Neuronal stem cell (in vitro differentiated cells): ENCODE measurements around the gene ACVR1B.

Experiments used
- DNase-seq: peaks from one replicate; pipeline ENCODE4 v3.0.0-alpha.2; 2013; ENCODE audit warnings: low spot score
- H2AFZ ChIP-seq: one replicate; pipeline ENCODE4 v1.6.1; 2013; ENCODE audit warnings: mild to moderate bottlenecking, low read length, inconsistent platforms
- H2AK5ac ChIP-seq: 2 replicates; pipeline ENCODE4 v1.6.1; 2013; ENCODE audit warnings: low read depth, mild to moderate bottlenecking, inconsistent platforms, low read length, moderate library complexity, mixed read lengths
- H2BK120ac ChIP-seq: 2 replicates; pipeline ENCODE4 v1.6.1; 2013; ENCODE audit warnings: low read depth, mild to moderate bottlenecking, inconsistent platforms, low read length, moderate library complexity, mixed read lengths
- H2BK12ac ChIP-seq: one replicate; pipeline ENCODE4 v1.6.1; 2013; ENCODE audit warnings: low read length, inconsistent platforms
- H2BK15ac ChIP-seq: 2 replicates; pipeline ENCODE4 v1.6.1; 2013; ENCODE audit warnings: mild to moderate bottlenecking, low read length, inconsistent platforms, mixed read lengths
- H2BK5ac ChIP-seq: one replicate; pipeline ENCODE4 v1.6.1; 2013; ENCODE audit warnings: inconsistent platforms, mild to moderate bottlenecking, low read length, moderate library complexity
- H3K14ac ChIP-seq: one replicate; pipeline ENCODE4 v1.6.1; 2013; ENCODE audit warnings: low read length, inconsistent platforms
- H3K18ac ChIP-seq: 2 replicates; pipeline ENCODE4 v1.6.1; 2013; ENCODE audit warnings: low read length, inconsistent platforms
- H3K23ac ChIP-seq: 2 replicates; pipeline ENCODE4 v1.6.1; 2013; ENCODE audit warnings: low read depth, mild to moderate bottlenecking, mixed read lengths, low read length, inconsistent platforms; ENCODE audit not compliant: poor library complexity
- H3K27ac ChIP-seq: replicated peaks from 3 replicates; pipeline ENCODE4 v1.5.1; 2013; ENCODE audit warnings: low read length, inconsistent platforms
- H3K27me3 ChIP-seq, 3 experiments: 2 replicates each; pipeline ENCODE4 v1.6.1; 2013; ENCODE audit warnings: low read length in 3 of 3, mild to moderate bottlenecking in 2 of 3, inconsistent platforms in 1 of 3, low read depth in 1 of 3, mixed read lengths in 1 of 3, moderate library complexity in 1 of 3; ENCODE audit not compliant: control insufficient read depth in 3 of 3, insufficient read depth in 3 of 3
- H3K36me3 ChIP-seq, 2 donors: replicated peaks in 1 of 2; 2 replicates each; pipeline ENCODE4 v1.6.1; 2013; ENCODE audit warnings: low read length in 2 of 2; ENCODE audit not compliant: control insufficient read depth in 2 of 2, insufficient read depth in 2 of 2
- H3K4ac ChIP-seq: 2 replicates; pipeline ENCODE4 v1.6.1; 2013; ENCODE audit warnings: inconsistent platforms, mild to moderate bottlenecking, low read length, moderate library complexity
- H3K4me1 ChIP-seq, 2 donors: 1 replicate in 1 of 2; 2 replicates in 1 of 2; pipeline ENCODE4 v1.6.1; 2013; ENCODE audit warnings: low read length in 2 of 2, low read depth in 1 of 2; ENCODE audit not compliant: control insufficient read depth in 2 of 2, insufficient read depth in 1 of 2
- H3K4me2 ChIP-seq: one replicate; pipeline ENCODE4 v1.6.1; 2013; ENCODE audit warnings: mild to moderate bottlenecking, low read length, inconsistent platforms; ENCODE audit not compliant: insufficient read depth, poor library complexity, severe bottlenecking
- H3K4me3 ChIP-seq, 2 donors: 2 replicates each; pipeline ENCODE4 v1.5.1; 2013; ENCODE audit warnings: low read length in 2 of 2, mild to moderate bottlenecking in 2 of 2, inconsistent platforms in 1 of 2, moderate library complexity in 1 of 2
- H3K79me1 ChIP-seq: one replicate; pipeline ENCODE4 v1.6.1; 2013; ENCODE audit warnings: low read depth, mild to moderate bottlenecking, inconsistent platforms, low read length, moderate library complexity
- H3K9ac ChIP-seq: one replicate; pipeline ENCODE4 v1.6.1; 2013; ENCODE audit warnings: mild to moderate bottlenecking, low read depth, low read length, inconsistent platforms; ENCODE audit not compliant: poor library complexity
- H3K9me3 ChIP-seq, 2 donors: replicated peaks in 1 of 2; 2 replicates each; pipeline versions ENCODE3 to v1.6.1; 2013; ENCODE audit warnings: low read length in 2 of 2, mild to moderate bottlenecking in 2 of 2, inconsistent platforms in 1 of 2, low read depth in 1 of 2, mixed read lengths in 1 of 2, moderate library complexity in 1 of 2; ENCODE audit not compliant: control insufficient read depth in 2 of 2, insufficient read depth in 1 of 2
- H4K8ac ChIP-seq: one replicate; pipeline ENCODE4 v1.6.1; 2013; ENCODE audit warnings: low read depth, mild to moderate bottlenecking, inconsistent platforms, low read length, moderate library complexity
- H4K91ac ChIP-seq: one replicate; pipeline ENCODE4 v1.6.1; 2013; ENCODE audit warnings: low read length, low read depth, mild to moderate bottlenecking, inconsistent platforms; ENCODE audit not compliant: poor library complexity
- WGBS, 2 donors: extraction: QIAGEN DNeasy Blood & Tissue Kit; methylation state at CpG; one replicate each; pipeline ENCODE4 v1.1.7; 2013; ENCODE audit warnings: missing lambda C conversion rate in 2 of 2, mixed read lengths in 1 of 2; ENCODE audit not compliant: insufficient read length in 2 of 2, insufficient replicate concordance in 1 of 2; ENCODE audit errors: extremely low coverage in 2 of 2; 5-methylcytosine and 5-hydroxymethylcytosine counted together

Gene ACVR1B

DNA sequence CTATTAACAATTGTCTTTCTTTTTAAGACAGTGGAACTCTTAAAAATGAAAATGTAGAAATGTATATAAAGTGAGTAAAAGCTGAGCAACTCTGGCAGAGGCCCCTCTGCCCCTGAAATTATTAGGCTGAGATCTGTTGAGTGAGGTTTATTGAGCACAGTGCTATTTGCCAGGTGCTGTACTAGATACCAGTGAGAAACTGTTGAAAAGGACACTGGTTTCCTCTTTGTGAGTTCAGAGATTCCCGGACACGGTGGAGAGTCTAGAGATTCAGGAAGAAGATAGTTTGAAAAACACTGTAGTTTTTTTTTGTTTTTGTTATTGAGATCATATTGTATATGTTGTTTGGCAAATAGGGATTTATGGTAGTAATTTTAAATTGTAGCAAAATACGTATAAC, 11.2 kb downstream of the ACVR1B start:
- peaks cover 1 to 75% of the 10 kb centered on the region in 2 donors for H3K36me3 ChIP-seq
- peaks cover 0 to 30% of the 10 kb centered on the region in 2 donors for H3K9me3 ChIP-seq
- no peak overlapping the region for H3K18ac ChIP-seq
- no peak overlapping the region for H3K9ac ChIP-seq
- no peak overlapping the region for H2BK5ac ChIP-seq
- no peak overlapping the region for H3K4me2 ChIP-seq
- no peak overlapping the region for H3K4ac ChIP-seq
- H2BK15ac ChIP-seq = no peak overlapping the region
- H2BK12ac ChIP-seq = no peak overlapping the region
- H4K8ac ChIP-seq = no peak overlapping the region
- DNase-seq = no peak
- H3K27ac ChIP-seq = no peak overlapping the region
- no peak overlapping the region for H3K23ac ChIP-seq
- H3K4me3 ChIP-seq = no peak overlapping the region
- no peak overlapping the region for H2AK5ac ChIP-seq
- H4K91ac ChIP-seq = no peak overlapping the region
- no peaks in the 10 kb centered on the region for H3K27me3 ChIP-seq
- no peaks in the 10 kb centered on the region for H3K4me1 ChIP-seq
- no peak overlapping the region for H3K14ac ChIP-seq
- H3K79me1 ChIP-seq = peaks cover 6% of the 10 kb centered on the region
- no peak overlapping the region for H2AFZ ChIP-seq
- no peak overlapping the region for H2BK120ac ChIP-seq
- WGBS, 2 donors = no CpG with 5 or more reads among the region's 3 CpGs

- Histone ChIP-seq H3K36me3 (peaks cover 1 to 78% of the 10 kb centered on the region in 2 donors), H3K14ac (no peak overlapping the region), H2BK12ac (no peak overlapping the region), H3K4me3 (no peak overlapping the region), H3K4me2 (no peak overlapping the region), H3K4me1 (no peaks in the 10 kb centered on the region), H2BK5ac (no peak overlapping the region), H3K18ac (no peak overlapping the region), H3K9ac (no peak overlapping the region), H3K4ac (no peak overlapping the region), H2AK5ac (no peak overlapping the region), H4K91ac (no peak overlapping the region), H2BK15ac (no peak overlapping the region), H2AFZ (no peak overlapping the region), H2BK120ac (no peak overlapping the region), H4K8ac (no peak overlapping the region), H3K79me1 (peaks cover 5% of the 10 kb centered on the region), H3K9me3 (peaks cover 0 to 30% of the 10 kb centered on the region in 2 donors), H3K23ac (no peak overlapping the region), H3K27me3 (no peaks in the 10 kb centered on the region), H3K27ac (no peak overlapping the region)
- WGBS, 2 donors = no CpG with 5 or more reads among the region's 4 CpGs
- no peak for DNase-seq
Measured at GRCh38 chr12:51963477-51963876, 12.0 kb downstream of the ACVR1B start.

DNA sequence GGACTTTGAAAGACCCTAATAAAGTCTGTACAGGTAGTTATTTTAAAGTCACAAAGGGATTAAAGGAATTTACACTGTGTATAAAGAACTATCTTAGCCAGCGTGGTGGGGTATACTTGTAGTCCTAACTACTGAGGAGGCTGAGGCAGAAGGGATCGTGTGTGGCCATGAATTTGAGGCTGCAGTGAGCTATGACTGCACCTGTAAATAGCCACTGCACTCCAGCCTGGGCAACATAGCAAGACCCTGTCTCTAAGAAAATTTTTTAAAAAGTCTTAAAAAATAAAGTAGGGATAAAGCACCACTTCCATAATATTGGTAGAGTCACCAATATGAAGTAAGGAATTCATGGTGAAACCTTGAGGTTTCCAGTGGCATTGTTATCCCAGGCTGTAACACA, 18.1 kb downstream of the ACVR1B start:
- no peak overlapping the region for H4K8ac ChIP-seq
- peaks cover 3% of the 10 kb centered on the region for H3K79me1 ChIP-seq
- no peak for DNase-seq
- H3K23ac ChIP-seq = no peak overlapping the region
- H3K4me3 ChIP-seq = no peak overlapping the region
- H2AFZ ChIP-seq = no peak overlapping the region
- no peak overlapping the region for H3K4me2 ChIP-seq
- no peak overlapping the region for H2BK12ac ChIP-seq
- no peak overlapping the region for H3K18ac ChIP-seq
- peaks cover 2 to 14% of the 10 kb centered on the region in 2 donors for H3K9me3 ChIP-seq
- H2BK120ac ChIP-seq = no peak overlapping the region
- peaks cover 0 to 44% of the 10 kb centered on the region in 2 donors for H3K36me3 ChIP-seq
- no peak overlapping the region for H3K27ac ChIP-seq
- no peak overlapping the region for H2BK5ac ChIP-seq
- H3K4me1 ChIP-seq = peaks cover 6 to 7% of the 10 kb centered on the region in 2 donors
- no CpG with 5 or more reads among the region's 2 CpGs for WGBS, 2 donors
- no peak overlapping the region for H3K14ac ChIP-seq
- H3K4ac ChIP-seq = no peak overlapping the region
- no peak overlapping the region for H2BK15ac ChIP-seq
- no peak overlapping the region for H2AK5ac ChIP-seq
- H3K9ac ChIP-seq = no peak overlapping the region
- no peak overlapping the region for H4K91ac ChIP-seq
- H3K27me3 ChIP-seq = no peaks in the 10 kb centered on the region

DNA sequence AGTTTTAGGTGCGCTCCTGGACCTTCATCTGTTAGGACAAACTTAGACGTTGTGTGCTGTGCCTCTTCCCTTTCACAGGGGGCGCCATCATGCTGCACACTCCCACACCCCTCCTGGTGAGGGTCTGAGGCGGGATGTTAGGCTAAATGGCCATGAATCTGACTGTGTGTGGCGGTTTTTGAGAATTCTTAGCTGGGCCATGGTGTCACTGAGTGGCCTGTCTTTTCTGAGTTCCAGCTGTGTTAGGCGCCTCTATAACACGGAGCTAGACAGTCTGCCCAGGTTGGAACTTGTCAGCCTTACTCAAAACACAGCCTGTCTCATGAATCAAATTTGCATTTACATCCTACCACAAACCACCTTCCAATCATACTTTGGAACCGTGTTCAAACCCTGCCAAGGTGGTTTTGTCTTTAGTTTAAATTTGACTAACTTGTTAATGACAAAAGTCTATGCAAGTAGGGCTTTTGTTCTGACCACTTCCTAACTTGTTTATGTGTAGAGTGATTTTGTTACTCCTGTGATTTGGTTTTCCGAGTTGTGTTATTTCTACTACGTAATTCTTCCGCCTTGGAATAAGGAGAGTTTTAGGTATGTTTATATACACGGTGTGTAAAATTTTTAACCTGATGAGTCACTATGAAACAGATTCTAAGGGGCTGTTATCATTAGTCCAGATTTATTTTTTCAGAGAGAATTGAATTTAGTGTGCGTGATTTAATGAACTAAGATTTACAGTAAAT, 19.6 kb downstream of the ACVR1B start:
- H2BK5ac ChIP-seq = no peak overlapping the region
- H3K4me1 ChIP-seq = peaks cover 6 to 7% of the 10 kb centered on the region in 2 donors
- peaks cover 2 to 5% of the 10 kb centered on the region in 2 donors for H3K9me3 ChIP-seq
- no peak overlapping the region for H3K9ac ChIP-seq
- H4K91ac ChIP-seq = no peak overlapping the region
- H3K4me2 ChIP-seq = no peak overlapping the region
- H3K14ac ChIP-seq = no peak overlapping the region
- no peak overlapping the region for H2BK120ac ChIP-seq
- no peak overlapping the region for H2BK12ac ChIP-seq
- H3K23ac ChIP-seq = no peak overlapping the region
- peaks cover 3% of the 10 kb centered on the region for H3K79me1 ChIP-seq
- H3K27me3 ChIP-seq = no peaks in the 10 kb centered on the region
- H2BK15ac ChIP-seq = no peak overlapping the region
- WGBS, 2 donors = no CpG with 5 or more reads among the region's 13 CpGs
- H3K4ac ChIP-seq = no peak overlapping the region
- no peak overlapping the region for H3K27ac ChIP-seq
- no peak overlapping the region for H2AK5ac ChIP-seq
- H3K18ac ChIP-seq = no peak overlapping the region
- peaks cover 1 to 50% of the 10 kb centered on the region in 2 donors for H3K36me3 ChIP-seq
- no peak overlapping the region for H3K4me3 ChIP-seq
- H2AFZ ChIP-seq = no peak overlapping the region
- DNase-seq = no peak
- H4K8ac ChIP-seq = no peak overlapping the region
